GM12878 (cell line): ENCODE data around the gene DISC1. TPM values are rescaled to one million over a fixed set of nuclear protein-coding genes. Genes with fewer than 3 reads are reported as not detected.

Source experiments
- ATAC-seq: fragments of 200-7000 bp; cut with Tn5 transposase; 3 replicates; pipeline ENCODE4 v1.9.1; 2020; ENCODE audit warnings: mild to moderate bottlenecking, moderate library complexity
- BruUV-seq: library from RNA; stranded (reverse); fragments of 400-500 nt; replicated peaks from 2 replicates; lab custom pipeline; 2021; lab: Mats Ljungman, UMichigan
- CTCF ChIA-PET: fragments of 300-600 bp; sonication (Branson Sonifier 250); formaldehyde crosslinking; extraction: SDS; loops from one replicate; lab custom pipeline; 2021; ENCODE audit warnings: inconsistent platforms; lab: Yijun Ruan, JAX
- POLR2A ChIA-PET: fragments of 350-600 bp; formaldehyde crosslinking; extraction: SDS; loops from one replicate; lab custom pipeline; 2021; ENCODE audit warnings: inconsistent platforms; lab: Charles Lee
- RAD21 ChIA-PET: fragments of 300-600 bp; sonication (Branson Sonifier 250); formaldehyde crosslinking; loops from one replicate; lab custom pipeline; 2023; ENCODE audit warnings: antibody characterized with exemption; ENCODE audit not compliant: unreplicated experiment; lab: Charles Lee
- SMC1A ChIA-PET: fragments of 300-600 bp; sonication (Branson Sonifier 250); formaldehyde crosslinking; loops from one replicate; lab custom pipeline; 2023; ENCODE audit not compliant: unreplicated experiment, uncharacterized antibody; lab: Charles Lee
- DNase-seq: peaks from one replicate; pipeline ENCODE4 v3.0.0-alpha.2; 2011; ENCODE audit warnings: low read depth, low spot score
- FAIRE-seq: peaks from 3 replicates; lab custom pipeline; 2011; peaks lifted over from hg19 to GRCh38; lab: Jason Lieb, UNC
- H2AFZ ChIP-seq: 2 replicates; pipeline ENCODE4 v1.6.0; 2011; ENCODE audit warnings: low read depth, low read length, control low read depth; ENCODE audit not compliant: control insufficient read depth
- H3K27ac ChIP-seq: 2 replicates; pipeline ENCODE4 v1.5.1; 2011; ENCODE audit warnings: control low read depth; ENCODE audit not compliant: control insufficient read depth, insufficient read depth
- H3K27me3 ChIP-seq, 2 experiments: replicated peaks in 1 of 2; 2 replicates each; pipeline versions ENCODE4 v1.6.0 to v1.6.1; 2011; ENCODE audit warnings: low read length in 1 of 2; ENCODE audit not compliant: control insufficient read depth in 2 of 2, insufficient read depth in 2 of 2
- H3K36me3 ChIP-seq, 2 experiments: 2 replicates each; pipeline ENCODE4 v1.5.1; 2011; ENCODE audit warnings: low read length in 1 of 2; ENCODE audit not compliant: control insufficient read depth in 2 of 2, insufficient read depth in 2 of 2
- H3K4me1 ChIP-seq: 2 replicates; pipeline ENCODE4 v1.6.1; 2011; ENCODE audit warnings: mild to moderate bottlenecking, low read length, moderate library complexity, mixed read lengths; ENCODE audit not compliant: control insufficient read depth, insufficient read depth
- H3K4me2 ChIP-seq: 2 replicates; pipeline ENCODE4 v1.6.0; 2011; ENCODE audit warnings: control low read depth; ENCODE audit not compliant: control insufficient read depth, insufficient read depth
- H3K4me3 ChIP-seq: fragments of 200-600 bp; sonication (generic); 2 replicates; pipeline ENCODE4 v1.5.1; 2016
- H3K79me2 ChIP-seq: 2 replicates; pipeline ENCODE4 v1.6.0; 2011; ENCODE audit warnings: low read length; ENCODE audit not compliant: control insufficient read depth, insufficient read depth
- H3K9ac ChIP-seq: 2 replicates; pipeline ENCODE4 v1.8.0; 2011; ENCODE audit warnings: low read length, control low read depth, mixed read lengths; ENCODE audit not compliant: control insufficient read depth, insufficient read depth
- H3K9me3 ChIP-seq: replicated peaks from 3 replicates; pipeline ENCODE4 v1.5.1; 2011; ENCODE audit warnings: mild to moderate bottlenecking, low read length; ENCODE audit not compliant: control insufficient read depth, insufficient read depth
- H4K20me1 ChIP-seq: 2 replicates; pipeline ENCODE4 v1.6.0; 2011; ENCODE audit not compliant: control insufficient read depth, insufficient read depth
- BRCA1 ChIP-seq: IDR thresholded peaks from 2 replicates; pipeline ENCODE4 v1.6.1; 2011; ENCODE audit warnings: low read depth, low read length, improper control_type of control experiment
- CREB1 ChIP-seq: IDR thresholded peaks from 2 replicates; pipeline ENCODE4 v1.6.1; 2012; ENCODE audit warnings: low read depth, mild to moderate bottlenecking, inconsistent platforms
- ETV6 ChIP-seq, 2 experiments: fragments of 450-650 bp in 1 of 2; IDR thresholded peaks in 1 of 2; conservative IDR thresholded peaks in 1 of 2; 2 replicates each; pipeline ENCODE4 v1.6.1; 2014; ENCODE audit warnings: antibody characterized with exemption in 1 of 2, borderline replicate concordance in 1 of 2, low read depth in 1 of 2, mild to moderate bottlenecking in 1 of 2, moderate library complexity in 1 of 2
- IRF4 ChIP-seq: IDR thresholded peaks from 2 replicates; pipeline ENCODE4 v1.6.1; 2011; ENCODE audit warnings: low read depth, low read length
- JUND ChIP-seq: IDR thresholded peaks from 2 replicates; pipeline ENCODE4 v1.6.1; 2012; ENCODE audit warnings: low read depth, mild to moderate bottlenecking, low read length, improper control_type of control experiment, moderate library complexity
- MTA2 ChIP-seq: fragments of 450-650 bp; IDR thresholded peaks from 2 replicates; pipeline ENCODE4 v1.6.1; 2016; ENCODE audit warnings: low read depth, mild to moderate bottlenecking, moderate library complexity
- PAX5 ChIP-seq: IDR thresholded peaks from 2 replicates; pipeline ENCODE4 v1.6.1; 2011; ENCODE audit warnings: low read depth, low read length, borderline replicate concordance
- RFX5 ChIP-seq: IDR thresholded peaks from 2 replicates; pipeline ENCODE4 v1.6.1; 2011; ENCODE audit warnings: low read depth, low read length, improper control_type of control experiment
- SIN3A ChIP-seq: IDR thresholded peaks from 2 replicates; pipeline ENCODE4 v1.6.1; 2012; ENCODE audit warnings: low read depth, low read length, improper control_type of control experiment
- SPI1 ChIP-seq: IDR thresholded peaks from 2 replicates; pipeline ENCODE4 v1.6.1; 2011; ENCODE audit warnings: low read depth, mild to moderate bottlenecking, low read length, moderate library complexity, borderline replicate concordance; ENCODE audit not compliant: insufficient read depth
- WGBS: methylation state at CpG from one replicate; pipeline ENCODE4 v1.1.6; 2016; ENCODE audit warnings: low lambda C conversion rate; ENCODE audit not compliant: insufficient replicate concordance, insufficient coverage; ENCODE audit errors: missing lambda C conversion rate; 5-methylcytosine and 5-hydroxymethylcytosine counted together
- in situ Hi-C: fragments of 300-500 bp; cut with MboI; formaldehyde crosslinking; loops from 9 replicates; pipeline ENCODE4 v1.14.3; 2018; ENCODE audit warnings: mixed read lengths
- intact Hi-C: fragments of 100-400 bp; cut with micrococcal nuclease; formaldehyde crosslinking; loops from one replicate; pipeline ENCODE4 v1.14.2; 2022; ENCODE audit not compliant: unreplicated experiment
- polyA plus RNA-seq, 11 experiments: library from polyadenylated mRNA; depleted of rRNA in 4 of 11; unstranded in 6 of 11; stranded (reverse) in 5 of 11; fragments of >200 nt; fragmentation: Nextera tagmentation in 4 of 11; fragmentation: Illumina TruSeq in 1 of 11; extraction: Ambion mirVana in 4 of 11; extraction: Trizol in 1 of 11; gene quantifications; 1 replicate in 1 of 11; 2 replicates in 10 of 11; pipeline versions ENCODE4 v1.2.1 to v1.2.3, GENCODE V29; 2011 to 2016; ENCODE audit warnings: inconsistent platforms in 2 of 11, missing spikeins in 2 of 11, low read depth in 1 of 11
- total RNA-seq, 4 experiments: library from RNA; depleted of rRNA in 3 of 4; stranded (reverse); fragments of >200 nt in 3 of 4; fragmentation: Illumina TruSeq in 1 of 4; extraction: Trizol in 1 of 4; gene quantifications; 2 replicates each; pipeline versions ENCODE4 v1.2.1 to v1.2.3, GENCODE V29; 2013 to 2021
- TF ChIP-seq, protein P1 (sequence below): fragments of 450-650 bp; IDR thresholded peaks from 2 replicates; pipeline ENCODE4 v1.6.1; 2016; ENCODE audit warnings: mild to moderate bottlenecking, moderate library complexity, borderline replicate concordance

The DISC1 gene
- total and polyA plus RNA-seq, 10 of the 15 experiments (the other 5 are each of a cell fraction or from before 2014, with no cell fraction given), result 0.05 to 0.72 (median 0.19) TPM; not detected in 1

GRCh38 chr1:231770506-231771175 lies 144.1 kb downstream of the DISC1 start:
- in situ Hi-C loops (no loop called here), intact Hi-C loops (no loop called here)
- H3K27me3 ChIP-seq, result no peaks in the 10 kb centered on the region; a peak in 1 of 4 replicates
- FAIRE-seq, result no peak
- no peaks in the 10 kb centered on the region for H3K9me3 ChIP-seq
- ChIA-PET RAD21 (no interaction called here), SMC1A (no interaction called here), CTCF (interaction anchor here (3.7 kb wide), 1 partner anchor 14 kb away, joined by 16 read pairs; no protein-coding TSS in a partner anchor), POLR2A (no interaction called here)
- no peaks in the 10 kb centered on the region for H3K79me2 ChIP-seq
- no peak for DNase-seq
- no peak overlapping the region for H3K4me3 ChIP-seq
- 35% methylated on average over 8 of the region's 8 CpGs for WGBS
- BruUV-seq, result no TSS peak
- no peak overlapping the region for H3K4me2 ChIP-seq
- H3K4me1 ChIP-seq, result no peaks in the 10 kb centered on the region
- no peak overlapping the region for H2AFZ ChIP-seq
- no peaks in the 10 kb centered on the region for H4K20me1 ChIP-seq
- no peak for TF ChIP-seq ETV6 (conservative IDR thresholded peaks at IDR 0.05 in 1 of 2, IDR thresholded peaks at IDR 0.05 in 1 of 2; ENCODE audit: borderline replicate concordance in 1 of 2, low read depth in 1 of 2)
- no peak overlapping the region for H3K9ac ChIP-seq
- no peak for ATAC-seq
- no peaks in the 10 kb centered on the region for H3K36me3 ChIP-seq
- H3K27ac ChIP-seq, result no peak overlapping the region

- no peaks in the 10 kb centered on the region for H3K4me1 ChIP-seq
- ATAC-seq (no peak), DNase-seq (no peak), FAIRE-seq (no peak)
- H3K4me2 ChIP-seq, result no peak overlapping the region
- no peaks in the 10 kb centered on the region; a peak in 1 of 4 replicates for H3K27me3 ChIP-seq
- CTCF ChIA-PET, result no interaction called here
- BruUV-seq, result no TSS peak
- intact Hi-C loops (no loop called here), in situ Hi-C loops (no loop called here)
- RAD21 ChIA-PET, result no interaction called here
- H4K20me1 ChIP-seq, result no peaks in the 10 kb centered on the region
- no peaks in the 10 kb centered on the region for H3K9me3 ChIP-seq
- no peak overlapping the region for H3K9ac ChIP-seq
- TF ChIP-seq RFX5 (no peak), CREB1 (no peak), JUND (no peak), SIN3A (no peak), MTA2 (no peak), SPI1 (no peak), PAX5 (no peak), BRCA1 (no peak), IRF4 (no peak)
- TF ChIP-seq, protein P1, sequence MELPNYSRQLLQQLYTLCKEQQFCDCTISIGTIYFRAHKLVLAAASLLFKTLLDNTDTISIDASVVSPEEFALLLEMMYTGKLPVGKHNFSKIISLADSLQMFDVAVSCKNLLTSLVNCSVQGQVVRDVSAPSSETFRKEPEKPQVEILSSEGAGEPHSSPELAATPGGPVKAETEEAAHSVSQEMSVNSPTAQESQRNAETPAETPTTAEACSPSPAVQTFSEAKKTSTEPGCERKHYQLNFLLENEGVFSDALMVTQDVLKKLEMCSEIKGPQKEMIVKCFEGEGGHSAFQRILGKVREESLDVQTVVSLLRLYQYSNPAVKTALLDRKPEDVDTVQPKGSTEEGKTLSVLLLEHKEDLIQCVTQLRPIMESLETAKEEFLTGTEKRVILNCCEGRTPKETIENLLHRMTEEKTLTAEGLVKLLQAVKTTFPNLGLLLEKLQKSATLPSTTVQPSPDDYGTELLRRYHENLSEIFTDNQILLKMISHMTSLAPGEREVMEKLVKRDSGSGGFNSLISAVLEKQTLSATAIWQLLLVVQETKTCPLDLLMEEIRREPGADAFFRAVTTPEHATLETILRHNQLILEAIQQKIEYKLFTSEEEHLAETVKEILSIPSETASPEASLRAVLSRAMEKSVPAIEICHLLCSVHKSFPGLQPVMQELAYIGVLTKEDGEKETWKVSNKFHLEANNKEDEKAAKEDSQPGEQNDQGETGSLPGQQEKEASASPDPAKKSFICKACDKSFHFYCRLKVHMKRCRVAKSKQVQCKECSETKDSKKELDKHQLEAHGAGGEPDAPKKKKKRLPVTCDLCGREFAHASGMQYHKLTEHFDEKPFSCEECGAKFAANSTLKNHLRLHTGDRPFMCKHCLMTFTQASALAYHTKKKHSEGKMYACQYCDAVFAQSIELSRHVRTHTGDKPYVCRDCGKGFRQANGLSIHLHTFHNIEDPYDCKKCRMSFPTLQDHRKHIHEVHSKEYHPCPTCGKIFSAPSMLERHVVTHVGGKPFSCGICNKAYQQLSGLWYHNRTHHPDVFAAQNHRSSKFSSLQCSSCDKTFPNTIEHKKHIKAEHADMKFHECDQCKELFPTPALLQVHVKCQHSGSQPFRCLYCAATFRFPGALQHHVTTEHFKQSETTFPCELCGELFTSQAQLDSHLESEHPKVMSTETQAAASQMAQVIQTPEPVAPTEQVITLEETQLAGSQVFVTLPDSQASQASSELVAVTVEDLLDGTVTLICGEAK, result no peak
- H3K79me2 ChIP-seq, result no peaks in the 10 kb centered on the region
- no peak overlapping the region for H3K4me3 ChIP-seq
- SMC1A ChIA-PET, result no interaction called here
- H3K27ac ChIP-seq, result no peak overlapping the region
- no peaks in the 10 kb centered on the region for H3K36me3 ChIP-seq
- WGBS, result 26% methylated on average over 4 of the region's 4 CpGs
- POLR2A ChIA-PET, result no interaction called here
- H2AFZ ChIP-seq, result no peak overlapping the region
Observed at GRCh38 chr1:231774719-231775335, 148.2 kb downstream of the DISC1 start.
